Measurements from ENCODE around the gene SLC30A1.

- no peak for TF ChIP-seq EZH2 (IDR thresholded peaks at IDR 0.05; ENCODE audit: insufficient read depth, poor library complexity, severe bottlenecking)
- no peak for TF ChIP-seq EZH2phosphoT487 (IDR thresholded peaks at IDR 0.05; ENCODE audit: insufficient read depth, low read depth)
Observed at GRCh38 chr1:211525101-211525676, 53.8 kb downstream of the SLC30A1 start.
